ENCODE measurements around the gene FOCAD. TPM values are rescaled to one million over a fixed set of nuclear protein-coding genes. Genes with fewer than 3 reads are reported as not detected.

The FOCAD gene
- total RNA-seq, 1 experiment from 2014 or later: 42.7 TPM

DNA sequence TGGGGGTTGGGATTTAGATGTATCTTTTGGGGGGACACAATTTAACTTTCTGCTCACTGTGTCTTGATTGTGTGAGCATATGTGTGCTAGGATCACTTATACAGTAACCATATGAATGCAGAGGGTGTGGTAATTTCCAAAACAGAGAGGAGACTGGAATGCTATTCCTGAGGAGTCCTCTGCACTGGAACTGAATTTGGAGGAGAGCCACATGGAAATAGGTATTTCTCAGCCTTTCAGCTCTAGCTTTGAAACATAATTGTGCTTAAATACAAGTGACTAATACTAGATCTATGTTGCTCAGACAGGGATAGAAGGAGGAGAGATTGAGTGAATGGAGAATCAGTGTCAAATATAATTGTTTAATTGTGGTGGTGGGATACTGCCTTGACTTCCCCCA lies 45.5 kb downstream of the FOCAD start:
- ChIA-PET CTCF (no interaction called here), POLR2A (ENCODE audit: low non-redundant PET) (interaction anchor here (0.7 kb wide), 1 partner anchor 606 kb away, joined by 4 read pairs; no protein-coding TSS in a partner anchor)
- intact Hi-C loops (cut with micrococcal nuclease; ENCODE audit: unreplicated experiment): no loop called here
- H3K27ac ChIP-seq (ENCODE audit: low read depth, low read length, poor library complexity, severe bottlenecking): peak overlapping the region; percentile 66
- H3K9me3 ChIP-seq (ENCODE audit: low read depth, low read length, poor library complexity, severe bottlenecking): no peaks in the 10 kb centered on the region
- H3K36me3 ChIP-seq (ENCODE audit: insufficient read depth, low read length, poor library complexity, severe bottlenecking): peaks cover 3% of the 10 kb centered on the region
- no TSS peak for BruUV-seq (replicated peaks)
- H3K27me3 ChIP-seq (replicated peaks; ENCODE audit: insufficient read depth, low read depth, low read length, poor library complexity): no peaks in the 10 kb centered on the region
- no peak for DNase-seq (ENCODE audit: low spot score)
- H3K4me1 ChIP-seq (ENCODE audit: insufficient read depth, low read length, poor library complexity, severe bottlenecking): peaks cover 55% of the 10 kb centered on the region
- no peak for TF ChIP-seq EZH2 (IDR thresholded peaks at IDR 0.05; ENCODE audit: borderline replicate concordance, low read depth, low read length, poor library complexity, severe bottlenecking)
- TF ChIP-seq, protein P1, sequence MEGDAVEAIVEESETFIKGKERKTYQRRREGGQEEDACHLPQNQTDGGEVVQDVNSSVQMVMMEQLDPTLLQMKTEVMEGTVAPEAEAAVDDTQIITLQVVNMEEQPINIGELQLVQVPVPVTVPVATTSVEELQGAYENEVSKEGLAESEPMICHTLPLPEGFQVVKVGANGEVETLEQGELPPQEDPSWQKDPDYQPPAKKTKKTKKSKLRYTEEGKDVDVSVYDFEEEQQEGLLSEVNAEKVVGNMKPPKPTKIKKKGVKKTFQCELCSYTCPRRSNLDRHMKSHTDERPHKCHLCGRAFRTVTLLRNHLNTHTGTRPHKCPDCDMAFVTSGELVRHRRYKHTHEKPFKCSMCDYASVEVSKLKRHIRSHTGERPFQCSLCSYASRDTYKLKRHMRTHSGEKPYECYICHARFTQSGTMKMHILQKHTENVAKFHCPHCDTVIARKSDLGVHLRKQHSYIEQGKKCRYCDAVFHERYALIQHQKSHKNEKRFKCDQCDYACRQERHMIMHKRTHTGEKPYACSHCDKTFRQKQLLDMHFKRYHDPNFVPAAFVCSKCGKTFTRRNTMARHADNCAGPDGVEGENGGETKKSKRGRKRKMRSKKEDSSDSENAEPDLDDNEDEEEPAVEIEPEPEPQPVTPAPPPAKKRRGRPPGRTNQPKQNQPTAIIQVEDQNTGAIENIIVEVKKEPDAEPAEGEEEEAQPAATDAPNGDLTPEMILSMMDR (conservative IDR thresholded peaks at IDR 0.05; ENCODE audit: low read depth, low read length): no peak
- no peak overlapping the region for H3K4me3 ChIP-seq (ENCODE audit: low read depth, low read length, poor library complexity, severe bottlenecking)

GRCh38 chr9:20732118-20732517 lies 48.1 kb downstream of the FOCAD start:
- Histone ChIP-seq H3K4me1 (ENCODE audit: insufficient read depth, low read length, poor library complexity, severe bottlenecking) (peaks cover 36% of the 10 kb centered on the region), H3K9me3 (ENCODE audit: low read depth, low read length, poor library complexity, severe bottlenecking) (no peaks in the 10 kb centered on the region), H3K27me3 (replicated peaks; ENCODE audit: insufficient read depth, low read depth, low read length, poor library complexity) (no peaks in the 10 kb centered on the region), H3K4me3 (ENCODE audit: low read depth, low read length, poor library complexity, severe bottlenecking) (no peak overlapping the region), H3K27ac (ENCODE audit: low read depth, low read length, poor library complexity, severe bottlenecking) (peak overlapping the region; percentile 37), H3K36me3 (ENCODE audit: insufficient read depth, low read length, poor library complexity, severe bottlenecking) (peaks cover 3% of the 10 kb centered on the region)
- DNase-seq (ENCODE audit: low spot score): peak; percentile 69
- TF ChIP-seq, protein P1 (conservative IDR thresholded peaks at IDR 0.05; ENCODE audit: low read depth, low read length): no peak
- TF ChIP-seq EZH2 (IDR thresholded peaks at IDR 0.05; ENCODE audit: borderline replicate concordance, low read depth, low read length, poor library complexity, severe bottlenecking): no peak
- ChIA-PET CTCF (no interaction called here), POLR2A (ENCODE audit: low non-redundant PET) (no interaction called here)
- intact Hi-C loops (cut with micrococcal nuclease; ENCODE audit: unreplicated experiment): no loop called here
- no TSS peak for BruUV-seq (replicated peaks)

DNA sequence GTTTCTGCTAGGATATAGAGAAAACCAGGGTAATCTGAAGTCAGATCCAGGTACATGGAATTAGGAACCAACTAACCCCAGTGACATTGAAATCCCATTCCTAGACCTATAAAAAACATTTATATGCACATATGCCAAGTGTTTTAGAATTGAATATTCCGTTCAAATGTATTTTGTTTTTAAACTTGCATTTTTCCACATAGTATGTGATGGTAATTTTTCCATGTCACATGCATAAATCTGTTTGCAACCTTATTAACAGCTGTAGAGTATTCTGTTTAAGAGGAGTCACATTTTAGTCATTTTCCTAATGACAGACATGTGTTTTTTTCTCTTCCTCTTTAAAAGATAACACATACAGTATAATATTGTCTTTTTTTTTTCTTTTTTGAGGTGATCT lies 50.2 kb downstream of the FOCAD start:
- no peak overlapping the region for H3K4me3 ChIP-seq (ENCODE audit: low read depth, low read length, poor library complexity, severe bottlenecking)
- CTCF ChIA-PET: no interaction called here
- no peaks in the 10 kb centered on the region for H3K27me3 ChIP-seq (replicated peaks; ENCODE audit: insufficient read depth, low read depth, low read length, poor library complexity)
- intact Hi-C loops (cut with micrococcal nuclease; ENCODE audit: unreplicated experiment): no loop called here
- peaks cover 21% of the 10 kb centered on the region for H3K4me1 ChIP-seq (ENCODE audit: insufficient read depth, low read length, poor library complexity, severe bottlenecking)
- no peaks in the 10 kb centered on the region for H3K36me3 ChIP-seq (ENCODE audit: insufficient read depth, low read length, poor library complexity, severe bottlenecking)
- no TSS peak for BruUV-seq (replicated peaks)
- POLR2A ChIA-PET (ENCODE audit: low non-redundant PET): no interaction called here
- H3K9me3 ChIP-seq (ENCODE audit: low read depth, low read length, poor library complexity, severe bottlenecking): no peaks in the 10 kb centered on the region
- no peak overlapping the region for H3K27ac ChIP-seq (ENCODE audit: low read depth, low read length, poor library complexity, severe bottlenecking)
- no peak for DNase-seq (ENCODE audit: low spot score)
- TF ChIP-seq, protein P1 (conservative IDR thresholded peaks at IDR 0.05; ENCODE audit: low read depth, low read length): no peak
- TF ChIP-seq EZH2 (IDR thresholded peaks at IDR 0.05; ENCODE audit: borderline replicate concordance, low read depth, low read length, poor library complexity, severe bottlenecking): no peak
